Measurements from ENCODE around the gene TRAIP.
"Not testable (repeated sequence)": the region's sequence is repeated elsewhere in the genome, so short reads cannot be mapped to it uniquely, and the experiment has no call there.

Gene TRAIP

DNA sequence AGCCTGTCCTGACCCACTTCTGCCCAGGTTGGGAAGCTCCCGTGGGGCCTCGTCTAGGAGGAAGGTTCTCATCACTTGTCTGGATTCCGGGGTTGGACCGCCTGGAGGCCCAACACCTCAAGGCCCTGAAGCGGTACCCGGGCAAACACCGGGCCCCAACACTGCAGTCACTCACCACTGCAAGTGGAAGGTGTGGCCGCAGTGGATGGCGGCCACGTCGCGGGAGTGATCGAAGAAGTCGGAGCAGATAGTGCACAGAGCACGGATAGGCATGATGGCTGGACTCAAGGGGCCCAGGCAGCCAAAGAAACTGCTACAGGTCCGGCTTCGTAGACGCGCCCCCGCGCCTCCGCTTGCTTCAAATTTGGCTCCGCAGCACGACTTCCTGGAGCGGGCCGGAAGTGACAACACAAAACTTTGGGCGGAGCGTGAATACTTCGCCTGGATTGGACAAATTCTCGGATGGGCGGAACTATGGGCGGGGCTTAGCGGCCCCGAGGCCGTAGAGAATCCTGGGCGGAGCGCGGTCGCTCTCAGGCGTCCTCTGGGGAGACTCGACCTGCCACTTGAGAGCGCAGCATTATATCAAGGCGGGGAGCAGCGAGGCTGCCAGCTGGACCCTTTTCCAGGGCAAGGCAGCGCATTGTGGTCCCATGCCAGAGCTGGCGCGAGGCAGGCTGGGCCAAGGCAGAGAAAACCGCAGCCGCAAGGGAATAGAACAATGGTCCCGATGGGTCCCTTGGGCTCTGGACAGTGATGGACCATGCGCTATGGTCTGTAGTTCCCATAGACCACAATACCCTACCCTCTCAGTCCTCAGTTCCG lies at the start of gene TRAIP:
TSS of gene TRAIP (minus strand) at position 384 of the 825 bp plus-strand sequence. CDS start at position 273, 111 bp downstream.
- peak; percentile 96 for FAIRE-seq
- peak; percentile 99 for DNase-seq (ENCODE audit: low spot score)

DNA sequence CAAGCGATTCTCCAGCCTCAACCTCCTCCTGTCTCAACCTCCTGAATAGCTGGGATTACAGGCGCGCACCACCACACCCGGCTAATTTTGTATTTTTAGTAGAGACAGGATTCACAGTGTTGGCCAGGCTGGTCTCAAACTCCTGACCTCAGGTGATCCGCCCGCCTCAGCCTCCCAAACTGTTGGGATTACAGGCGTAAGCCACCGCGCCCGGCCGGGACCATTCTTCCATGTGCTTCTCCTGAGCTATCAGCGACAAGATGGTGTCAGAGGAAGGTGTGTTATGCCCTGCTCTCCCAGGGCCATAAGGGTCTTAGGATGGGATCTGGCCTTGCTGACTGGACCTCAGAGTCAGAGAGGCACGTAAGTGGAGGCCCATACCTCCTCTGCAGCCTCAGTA lies 48.1 kb upstream of the TRAIP start:
- FAIRE-seq; DNase-seq (ENCODE audit: low spot score): not testable (repeated sequence)

DNA sequence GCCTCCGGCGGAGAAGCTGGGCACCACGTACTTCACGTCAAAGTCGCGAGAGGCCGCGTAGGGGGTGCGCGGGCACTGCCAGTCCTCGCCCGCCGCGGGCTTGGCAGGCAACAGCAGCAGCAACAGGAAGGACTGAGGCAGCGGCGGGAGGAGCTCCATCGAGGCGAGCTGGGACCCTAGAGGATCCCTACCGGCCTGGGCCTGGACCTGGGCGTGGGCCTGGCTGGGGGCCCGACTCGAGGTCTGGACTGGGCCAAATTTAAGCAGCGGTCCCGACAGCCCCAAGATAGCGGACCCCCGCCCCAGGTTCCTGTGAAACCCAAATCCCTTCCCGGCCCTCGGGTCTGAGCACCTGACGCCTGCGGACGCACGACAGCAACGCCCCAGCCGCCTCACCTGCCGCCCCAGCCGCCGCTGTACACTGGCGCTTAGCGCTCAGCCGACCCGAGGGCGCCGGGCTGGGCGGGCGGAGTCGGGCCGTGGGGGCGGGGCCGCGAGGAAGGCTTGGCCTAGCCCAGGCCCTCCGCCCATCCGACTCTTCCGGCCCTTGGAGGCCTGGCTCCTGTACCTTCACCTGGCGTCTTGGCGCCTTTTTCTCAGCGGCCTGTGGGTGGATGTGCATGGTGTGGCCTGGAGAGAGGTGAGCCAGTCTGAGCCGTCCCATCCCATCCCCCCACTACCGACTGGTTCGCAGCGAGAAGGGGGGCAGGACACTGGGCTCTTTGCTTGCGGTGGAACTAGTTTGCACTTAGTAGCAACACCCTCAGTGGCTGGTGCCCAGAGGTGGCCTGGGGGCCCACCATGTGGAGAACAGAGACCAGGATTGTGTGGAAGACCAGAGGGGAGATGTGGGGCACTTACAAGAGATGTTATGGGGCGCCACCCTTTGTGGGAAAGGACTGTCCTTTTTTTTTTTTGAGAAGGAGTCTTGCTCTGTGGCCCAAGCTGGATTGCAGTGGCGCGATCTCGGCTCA lies 47.4 kb upstream of the TRAIP start, which contains the start of gene MST1R:
TSS of gene MST1R (minus strand) at position 423 of the 974 bp plus-strand sequence. CDS start at position 159, 264 bp downstream.
- FAIRE-seq (no peak), DNase-seq (ENCODE audit: low spot score) (no peak)

DNA sequence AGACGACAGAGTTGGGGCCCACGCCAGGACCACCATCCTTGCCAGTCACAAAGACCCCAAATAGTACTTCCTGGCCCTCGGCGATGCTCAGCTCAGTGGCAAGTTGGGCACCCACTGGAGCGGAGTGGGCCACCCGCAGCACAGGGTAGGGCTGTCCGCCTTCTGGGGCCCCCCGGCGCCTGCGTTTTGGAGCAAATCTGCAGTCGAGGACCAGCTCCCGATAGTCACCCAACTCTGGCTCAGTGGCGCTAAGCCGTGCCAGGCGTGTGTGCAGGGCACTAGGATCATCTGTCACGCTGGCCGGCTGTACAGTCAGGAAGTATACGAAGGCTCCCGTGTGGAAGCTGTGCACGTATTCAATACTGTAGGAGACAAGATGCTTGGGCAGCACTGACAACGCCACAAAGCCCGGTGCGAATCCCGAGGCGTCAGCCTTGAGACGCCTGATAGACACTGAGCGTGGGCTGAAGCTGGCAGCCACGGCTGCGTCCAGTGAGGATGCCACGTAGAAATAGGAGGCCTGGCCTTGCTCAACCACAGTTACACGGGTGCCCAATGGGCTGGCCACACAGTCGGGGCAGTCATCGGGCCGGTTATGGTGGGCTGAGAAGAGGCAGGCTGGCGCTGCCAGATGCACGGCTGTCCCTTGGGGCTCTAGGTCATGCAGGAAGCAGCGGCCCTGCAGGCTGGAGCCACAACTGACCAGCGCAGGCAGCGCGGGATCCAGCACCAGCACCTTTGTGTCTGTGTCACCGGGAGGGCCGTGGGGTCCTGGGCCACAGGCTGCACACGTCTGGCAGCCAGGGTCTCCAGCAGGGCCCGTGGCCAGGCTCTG lies 46.4 kb upstream of the TRAIP start:
- FAIRE-seq, result no peak
- DNase-seq (ENCODE audit: low spot score), result no peak

GRCh38 chr3:49901366-49902339 lies 45.3 kb upstream of the TRAIP start:
- FAIRE-seq, result no peak
- DNase-seq (ENCODE audit: low spot score), result no peak

DNA sequence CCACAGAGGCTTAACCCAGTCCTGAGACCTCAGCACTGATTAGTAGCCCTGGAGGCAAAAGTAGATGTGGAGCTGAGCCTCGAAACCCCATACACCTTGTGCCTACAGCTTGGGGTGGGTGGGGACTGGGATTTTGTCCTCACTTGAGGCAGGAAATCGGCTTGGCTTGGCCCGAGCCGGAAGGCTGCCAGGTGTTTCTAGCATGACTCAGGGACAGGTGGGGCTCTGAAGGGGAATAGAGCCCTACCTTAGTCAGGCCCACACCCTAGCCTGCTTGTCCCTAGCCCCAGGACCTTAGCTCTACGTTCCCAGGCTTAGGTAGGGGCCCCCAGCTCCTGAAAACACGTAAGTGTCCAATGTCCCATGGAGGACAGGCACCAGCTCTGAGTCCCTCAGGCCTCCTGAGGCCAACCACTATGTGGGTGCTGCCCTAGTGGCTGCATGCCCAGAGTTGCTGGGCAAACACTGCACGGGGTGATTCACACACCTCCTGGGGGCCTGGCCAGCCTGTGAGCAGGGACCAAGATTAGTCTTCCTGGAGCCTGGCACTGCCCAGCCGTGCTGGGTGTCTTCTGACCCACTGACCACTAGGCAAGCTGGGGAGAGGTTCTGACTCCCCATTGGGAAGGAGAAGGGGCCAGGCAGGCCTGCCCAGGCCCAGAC lies 44.3 kb upstream of the TRAIP start:
- peak; percentile 88 for DNase-seq (ENCODE audit: low spot score)
- FAIRE-seq, result no peak

DNA sequence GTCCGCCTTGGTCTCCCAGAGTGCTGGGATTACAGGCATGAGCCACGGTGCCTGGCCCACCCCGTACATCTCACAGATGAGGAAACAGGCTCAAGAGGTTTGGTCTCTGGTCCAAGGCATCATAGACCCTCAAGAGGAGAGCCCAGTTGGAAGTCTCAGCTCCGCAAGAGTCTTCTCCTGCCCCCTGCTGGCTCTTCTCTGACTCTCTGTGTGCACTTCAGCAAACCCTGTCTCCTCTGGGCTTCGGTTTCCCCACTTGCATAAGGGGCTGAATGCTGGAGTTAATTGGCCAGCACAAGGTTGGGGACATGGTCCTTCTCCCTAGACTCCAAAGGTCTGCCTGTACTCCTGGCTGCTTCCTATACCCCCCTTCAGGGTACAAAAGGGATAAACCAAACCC lies 43.5 kb upstream of the TRAIP start:
- FAIRE-seq (no peak), DNase-seq (ENCODE audit: low spot score) (no peak)

DNA sequence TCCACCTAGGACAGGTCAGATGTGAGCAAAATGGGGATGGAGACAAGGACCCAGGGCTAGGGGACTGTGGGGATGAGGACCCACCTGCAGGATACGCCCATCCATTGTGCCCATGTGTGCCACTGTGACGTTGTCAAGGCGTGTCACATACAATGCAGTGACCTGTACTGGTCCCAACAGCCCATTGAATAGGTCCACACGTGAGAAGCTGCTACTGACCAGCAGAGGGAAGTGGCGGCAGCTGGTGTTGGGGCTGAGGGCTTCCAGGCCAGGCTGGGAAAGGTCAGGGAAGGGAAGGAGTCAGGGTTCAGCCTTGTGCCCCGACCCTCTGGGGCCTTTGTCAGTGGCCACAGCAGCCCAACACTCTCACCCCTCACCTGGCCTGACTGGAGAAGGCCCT lies 42.6 kb upstream of the TRAIP start:
- no peak for DNase-seq (ENCODE audit: low spot score)
- no peak for FAIRE-seq

GRCh38 chr3:49896345-49896744 lies 40.0 kb upstream of the TRAIP start:
- FAIRE-seq (no peak), DNase-seq (ENCODE audit: low spot score) (no peak)

GRCh38 chr3:49895791-49896190 lies 39.4 kb upstream of the TRAIP start:
- FAIRE-seq, result no peak
- DNase-seq (ENCODE audit: low spot score), result no peak

- no peak for FAIRE-seq
Measured at GRCh38 chr3:49889296-49889695, 32.9 kb upstream of the TRAIP start.

GRCh38 chr3:49886922-49887265 lies 30.5 kb upstream of the TRAIP start:
- no peak for FAIRE-seq
- no peak for DNase-seq (ENCODE audit: low spot score)

More at GRCh38 chr3:49889296-49889695, 32.9 kb upstream of the TRAIP start:
- DNase-seq (ENCODE audit: low spot score), result no peak

GRCh38 chr3:49883998-49884397 lies 27.6 kb upstream of the TRAIP start:
- FAIRE-seq, result no peak
- DNase-seq (ENCODE audit: low spot score), result no peak

DNA sequence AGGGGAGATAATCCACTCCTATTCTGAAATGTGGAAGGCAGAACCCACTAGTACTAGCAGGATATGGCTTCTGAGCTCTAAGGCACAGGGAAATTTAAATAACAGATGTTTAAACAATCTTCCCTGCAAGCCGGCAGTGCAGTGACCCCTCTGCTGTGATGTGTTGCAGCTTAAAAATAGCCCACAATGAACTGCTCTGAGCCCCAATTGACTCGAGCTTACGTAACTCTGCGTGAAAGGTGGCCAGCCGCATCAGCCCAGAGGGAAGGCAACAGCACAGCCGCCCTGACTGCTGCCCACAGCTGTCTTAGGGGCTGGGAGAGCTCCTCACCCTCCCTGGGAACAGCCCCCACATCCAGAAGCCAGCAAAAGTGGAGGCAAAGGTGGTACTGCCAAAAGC lies 25.8 kb upstream of the TRAIP start:
- no peak for FAIRE-seq

GRCh38 chr3:49880581-49881315 lies 24.4 kb upstream of the TRAIP start:
- FAIRE-seq (no peak), DNase-seq (ENCODE audit: low spot score) (no peak)

More for the DNA sequence above, 25.8 kb upstream of the TRAIP start:
- DNase-seq (ENCODE audit: low spot score), result no peak

DNA sequence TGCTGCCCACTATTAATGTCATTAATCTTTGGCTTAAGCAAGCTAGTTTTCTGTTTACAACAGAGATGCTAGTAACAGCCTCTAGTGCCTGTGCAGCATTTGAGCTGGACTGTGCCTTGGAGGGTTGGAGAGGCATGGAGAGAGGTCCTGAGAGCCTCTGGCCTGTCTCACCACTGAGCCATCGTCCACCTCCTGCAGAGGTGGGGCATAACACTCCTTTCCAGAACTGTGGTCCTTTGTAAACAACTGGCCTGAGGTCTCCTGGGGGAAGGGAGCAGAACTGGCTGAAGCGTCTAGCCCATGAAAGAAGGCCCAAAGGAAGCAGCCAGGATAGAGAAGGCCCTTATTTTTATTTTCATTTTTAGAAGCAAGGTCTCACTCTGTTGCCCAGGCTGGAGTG lies 23.4 kb upstream of the TRAIP start:
- DNase-seq (ENCODE audit: low spot score) (no peak), FAIRE-seq (no peak)

DNA sequence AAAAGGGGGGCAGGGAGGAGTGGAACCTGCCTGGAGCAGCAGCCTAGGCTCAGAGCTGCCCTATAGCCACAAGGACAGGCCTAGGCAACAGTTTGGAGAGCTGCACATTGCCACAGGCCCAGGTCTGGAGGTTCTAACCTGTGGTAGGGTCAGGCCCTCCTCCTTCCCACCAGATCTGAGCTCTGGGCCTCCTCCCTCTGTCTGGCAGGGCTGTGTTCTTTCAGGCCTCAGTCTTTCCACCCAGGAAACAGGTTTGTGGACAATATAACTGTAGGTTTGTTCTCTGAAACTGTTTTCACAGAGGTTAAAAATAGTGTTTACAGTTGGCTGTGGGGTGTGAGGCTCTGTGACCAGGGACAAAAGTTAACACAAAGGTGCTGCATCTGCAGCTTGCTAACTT lies 22.3 kb upstream of the TRAIP start:
- no peak for FAIRE-seq
- DNase-seq (ENCODE audit: low spot score), result no peak

GRCh38 chr3:49877716-49878115 lies 21.4 kb upstream of the TRAIP start:
- DNase-seq (ENCODE audit: low spot score) (no peak), FAIRE-seq (no peak)

GRCh38 chr3:49876567-49876966 lies 20.2 kb upstream of the TRAIP start:
- FAIRE-seq (no peak), DNase-seq (ENCODE audit: low spot score) (no peak)

Data from urothelium cell line (cell line).